CD4-positive, alpha-beta T cell treated with Interleukin-4 for 1 hour (primary cell): ENCODE measurements around the gene SCD5.

Experiments
- DNase-seq, 2 donors: peaks; one replicate each; pipeline ENCODE4 v3.0.0-alpha.2; 2020 to 2022

Gene SCD5

DNA sequence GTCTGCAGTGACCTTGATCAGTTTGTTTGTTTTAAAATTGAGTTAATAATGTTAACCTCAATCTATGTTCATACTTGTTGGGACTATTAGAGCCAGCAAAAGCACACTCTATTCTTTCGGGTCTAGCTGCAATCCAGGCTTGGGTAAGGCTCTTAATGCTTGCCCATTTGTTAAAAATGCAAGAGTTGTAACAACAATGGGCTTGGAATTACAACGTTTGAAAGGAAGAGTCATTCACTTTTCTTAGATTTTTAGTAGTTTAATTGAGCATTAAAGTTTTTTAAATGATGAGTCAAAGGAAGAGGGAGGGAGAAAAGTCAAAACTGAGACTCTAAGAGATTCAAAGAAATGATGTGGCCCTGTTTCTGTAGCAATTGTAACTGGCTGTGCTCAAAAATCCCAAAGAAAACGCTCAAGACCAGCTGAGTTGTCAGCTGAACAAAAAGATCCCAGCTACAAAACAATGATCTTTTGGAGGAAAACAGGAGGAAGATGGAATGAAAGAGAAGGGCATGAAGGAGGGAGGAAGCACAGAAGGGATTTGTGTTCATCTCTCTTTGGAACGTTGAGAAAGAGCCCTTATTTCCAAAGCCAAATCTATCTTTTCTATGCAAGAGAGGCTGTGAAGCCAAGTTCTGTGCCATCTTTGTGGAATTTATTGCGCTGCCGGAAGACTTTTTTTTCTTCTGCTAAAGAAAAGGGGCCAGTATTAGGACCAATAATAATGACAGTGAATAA lies 5.5 kb downstream of the SCD5 start:
- DNase-seq, result no peak

DNA sequence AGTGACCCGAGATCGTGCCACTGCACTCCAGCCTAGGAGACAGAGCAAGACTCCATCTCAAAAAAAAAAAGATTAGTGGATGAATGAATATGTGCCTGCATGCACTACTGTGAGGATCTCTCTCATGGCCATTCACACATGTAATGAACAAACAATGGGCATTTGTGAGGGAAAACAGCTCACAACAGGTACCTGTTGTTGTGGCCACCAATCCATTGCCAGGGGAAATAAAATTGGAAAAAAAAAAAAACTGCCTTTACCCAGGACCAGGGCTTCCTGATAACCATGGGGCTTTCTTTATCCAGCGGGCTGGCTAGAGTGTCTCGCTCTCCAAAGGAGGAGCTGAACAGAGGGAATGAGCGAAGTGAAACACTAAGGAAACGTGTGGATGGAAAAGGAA lies 7.4 kb downstream of the SCD5 start:
- no peak for DNase-seq

DNA sequence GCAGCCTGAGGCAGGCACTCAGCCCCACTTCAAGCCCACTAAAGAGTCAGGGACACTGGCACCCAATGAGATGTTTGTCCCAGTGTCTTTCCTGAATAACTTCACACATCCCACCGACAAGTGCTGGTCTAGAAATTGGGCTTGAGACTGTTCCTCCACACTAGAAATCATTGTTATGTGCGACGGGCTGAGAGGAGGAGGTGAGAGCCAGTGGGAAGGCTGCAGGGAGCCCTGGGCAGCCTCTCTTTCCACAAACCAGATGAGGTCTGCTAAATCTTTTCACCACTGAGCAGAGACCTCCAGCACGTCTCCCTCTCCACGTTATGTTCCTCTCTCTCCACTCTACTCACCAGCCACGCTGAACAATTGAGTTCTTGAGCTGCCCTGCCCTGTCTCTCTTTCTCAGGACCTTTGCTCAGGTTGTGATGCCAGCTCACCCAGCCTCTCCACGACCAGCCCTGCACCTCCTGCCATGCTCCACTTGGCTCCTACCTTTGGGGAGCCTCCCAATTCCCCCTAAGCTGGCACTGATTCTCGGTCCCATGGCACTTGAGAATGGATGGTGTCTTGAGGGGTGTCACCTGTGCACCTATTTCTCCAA lies 8.4 kb downstream of the SCD5 start:
- no peak for DNase-seq

DNA sequence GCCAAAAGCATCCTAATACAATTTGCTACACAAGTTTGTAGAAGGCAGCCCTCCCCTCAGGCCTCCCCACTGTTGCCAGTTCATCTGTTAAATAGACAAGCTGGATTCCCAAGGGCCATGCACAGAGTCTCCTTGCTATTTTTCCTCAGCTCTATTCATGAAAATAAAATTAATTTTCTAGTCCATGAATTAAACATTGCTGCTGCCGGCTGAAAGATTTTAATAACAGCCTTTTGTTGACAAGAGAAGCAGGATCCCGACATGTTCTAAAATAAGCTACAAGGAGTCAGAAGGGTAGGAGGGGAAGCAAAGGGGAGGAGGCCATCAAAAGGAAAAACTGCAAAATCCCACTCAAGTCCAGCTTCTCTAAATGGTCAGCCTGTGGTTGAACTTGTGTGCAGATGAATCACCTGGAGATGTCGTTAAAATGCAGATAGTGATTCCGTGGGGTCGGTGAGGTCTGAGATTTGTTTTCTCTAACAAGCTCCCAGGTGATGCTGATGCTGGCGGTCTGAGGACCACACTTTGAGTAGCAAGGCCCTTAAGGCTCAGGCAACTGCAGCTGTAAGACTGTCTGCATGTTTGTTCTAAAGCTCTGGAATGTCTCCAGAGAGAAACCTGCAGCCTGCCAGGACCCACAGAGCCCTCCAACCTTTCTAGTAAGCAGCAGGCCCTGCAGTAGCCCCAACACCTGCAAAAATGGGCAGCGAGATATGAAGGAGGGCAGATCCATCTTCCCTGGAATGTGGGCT lies 9.4 kb downstream of the SCD5 start:
- no peak for DNase-seq

DNA sequence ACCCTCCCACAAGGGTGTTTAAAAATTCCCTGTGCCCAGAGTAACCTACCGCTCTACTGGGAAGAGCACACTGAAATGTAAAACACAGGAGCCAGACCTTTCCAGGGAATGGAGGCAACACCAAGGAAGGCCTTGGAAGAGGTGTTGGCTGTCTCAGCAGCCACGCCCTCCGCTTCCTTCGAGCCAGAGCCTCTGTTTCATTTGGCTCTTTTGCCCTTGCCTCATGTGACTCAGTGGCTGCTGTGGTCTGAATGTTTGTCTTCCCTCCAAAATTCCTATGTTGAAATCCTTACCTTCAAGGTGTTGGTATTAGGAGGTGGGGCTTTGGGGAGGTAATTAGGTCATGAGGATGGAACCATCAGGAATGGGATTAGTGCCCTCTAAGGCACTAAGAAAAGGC lies 11.3 kb downstream of the SCD5 start:
- DNase-seq, result no peak

DNA sequence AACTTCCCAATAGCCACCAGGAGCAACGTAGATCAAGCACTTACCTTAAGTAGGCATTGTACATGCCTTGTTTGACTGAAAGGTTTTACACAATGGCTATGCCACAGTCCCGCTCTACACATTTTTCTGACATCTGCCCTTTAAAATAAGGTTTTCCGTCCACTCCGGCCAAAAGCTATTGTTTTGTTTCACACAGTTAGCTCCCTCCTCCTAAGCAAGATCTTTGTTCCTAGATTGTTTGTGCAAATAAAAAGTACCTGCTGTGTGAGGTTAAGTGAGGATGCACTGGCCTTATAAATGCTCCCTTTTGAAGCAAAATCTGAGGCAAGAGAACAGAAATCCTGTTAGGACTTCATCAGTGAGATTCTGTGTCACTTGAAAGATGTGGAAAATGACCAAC lies 11.8 kb downstream of the SCD5 start:
- no peak for DNase-seq

DNA sequence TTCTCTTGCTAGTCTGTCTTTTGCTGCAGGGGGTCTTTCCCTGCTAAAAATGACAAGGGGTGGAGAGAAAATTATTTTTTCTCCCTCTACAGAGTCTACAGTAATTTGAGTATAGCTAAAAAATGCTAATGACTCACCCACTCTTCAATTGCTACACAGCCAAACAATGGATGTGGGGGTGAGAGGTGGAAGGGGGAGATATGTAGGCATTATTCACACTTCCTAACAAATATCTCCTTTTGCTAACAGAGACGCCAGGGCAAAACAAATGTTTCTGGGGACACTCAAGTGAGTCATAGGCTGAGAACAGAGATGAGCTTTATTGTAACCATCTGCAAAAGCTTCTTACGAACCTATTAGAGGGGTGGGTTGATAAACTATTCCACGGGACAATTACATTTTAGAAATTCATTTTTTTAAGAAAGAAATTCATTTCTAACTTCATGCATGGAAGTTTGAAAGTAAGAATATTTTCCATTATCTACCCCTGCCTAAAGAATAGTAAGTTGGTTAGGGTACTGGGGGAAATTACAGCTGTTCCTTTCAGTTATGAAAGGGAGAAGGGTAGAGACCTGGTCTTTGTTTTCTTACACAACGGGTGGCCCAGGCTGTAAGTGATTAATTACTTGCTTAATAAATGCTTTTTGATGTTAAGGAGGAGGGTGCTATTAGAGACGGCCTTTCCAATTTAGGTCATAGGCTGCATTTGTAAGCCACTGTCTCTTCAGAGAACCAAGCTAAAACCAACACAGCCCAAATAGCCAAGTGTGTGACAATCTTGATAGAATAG lies 12.8 kb downstream of the SCD5 start:
- no peak for DNase-seq

DNA sequence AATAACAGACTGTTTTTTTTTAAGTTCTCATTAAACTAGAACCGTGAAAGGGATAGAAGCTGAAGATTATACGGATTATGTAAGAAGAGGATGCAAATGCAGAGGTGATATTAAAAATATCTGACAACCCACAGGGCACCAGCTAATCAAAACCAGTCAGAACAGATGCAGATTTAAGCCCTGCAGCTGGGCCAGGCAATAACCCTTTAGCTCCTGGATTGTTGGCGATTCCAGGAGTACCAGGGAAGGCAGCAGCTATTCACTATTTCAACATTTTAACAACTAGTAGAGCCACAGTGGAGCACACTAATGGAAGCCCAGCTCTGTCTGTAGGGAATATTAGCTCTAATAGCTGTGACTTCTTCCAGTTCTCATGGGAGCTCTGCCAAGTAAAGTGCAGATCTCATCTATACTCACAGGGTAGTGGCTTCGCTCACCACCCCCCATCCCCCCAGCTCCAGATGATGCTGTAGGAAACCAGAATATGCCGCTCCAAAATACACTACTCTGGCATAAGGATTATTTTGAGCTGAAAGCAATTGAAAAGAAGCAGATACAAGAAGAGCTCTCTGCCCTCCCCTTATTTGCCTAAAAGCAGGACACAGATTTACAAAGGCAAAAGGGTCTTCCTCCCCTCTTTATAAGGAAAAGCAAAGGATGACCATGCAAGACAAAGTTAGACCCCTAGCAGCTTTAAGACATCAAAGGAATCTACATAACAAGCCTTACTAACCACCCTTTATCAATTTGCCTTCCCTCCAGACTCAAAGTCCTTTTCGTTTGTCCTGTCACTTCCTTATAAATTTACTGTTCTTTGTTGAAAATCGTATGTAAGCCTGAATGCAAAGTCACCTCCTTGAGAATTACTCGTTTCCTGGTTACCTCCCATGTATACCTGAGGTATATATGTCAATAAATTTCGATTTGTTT lies 13.7 kb downstream of the SCD5 start:
- no peak for DNase-seq

DNA sequence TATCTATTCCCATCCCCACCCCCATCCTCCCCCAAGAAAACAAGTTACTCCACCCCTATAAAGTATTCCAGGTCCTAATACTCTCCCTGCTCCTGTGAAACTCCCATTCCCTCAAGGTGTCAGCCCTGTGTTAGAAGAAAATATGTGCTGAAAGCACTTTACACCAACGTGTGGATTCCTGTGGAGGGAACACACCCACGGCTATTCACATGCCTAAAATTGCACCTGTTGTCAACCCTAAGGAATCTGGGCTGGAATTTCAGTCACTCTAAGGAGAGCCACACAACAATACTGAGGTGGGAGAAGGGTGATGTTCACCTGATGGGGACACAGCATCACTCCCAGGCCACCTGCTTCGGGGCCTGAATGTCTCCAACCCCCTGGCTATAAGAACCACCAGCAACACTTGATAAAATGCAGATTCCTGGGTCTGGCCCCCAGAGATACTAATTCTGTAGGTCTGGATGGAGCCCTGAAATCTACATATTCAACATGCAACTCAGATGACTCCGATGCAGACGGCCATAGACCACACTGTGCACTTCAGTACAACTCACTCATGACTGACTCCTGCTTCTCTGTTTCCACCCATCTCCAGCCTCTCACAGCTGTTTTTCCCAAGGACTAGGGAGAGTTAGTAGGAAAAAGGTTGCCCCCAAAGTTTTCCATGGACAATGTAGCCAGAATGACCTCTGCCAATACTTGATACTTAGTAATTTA lies 15.8 kb downstream of the SCD5 start:
- DNase-seq, result no peak

DNA sequence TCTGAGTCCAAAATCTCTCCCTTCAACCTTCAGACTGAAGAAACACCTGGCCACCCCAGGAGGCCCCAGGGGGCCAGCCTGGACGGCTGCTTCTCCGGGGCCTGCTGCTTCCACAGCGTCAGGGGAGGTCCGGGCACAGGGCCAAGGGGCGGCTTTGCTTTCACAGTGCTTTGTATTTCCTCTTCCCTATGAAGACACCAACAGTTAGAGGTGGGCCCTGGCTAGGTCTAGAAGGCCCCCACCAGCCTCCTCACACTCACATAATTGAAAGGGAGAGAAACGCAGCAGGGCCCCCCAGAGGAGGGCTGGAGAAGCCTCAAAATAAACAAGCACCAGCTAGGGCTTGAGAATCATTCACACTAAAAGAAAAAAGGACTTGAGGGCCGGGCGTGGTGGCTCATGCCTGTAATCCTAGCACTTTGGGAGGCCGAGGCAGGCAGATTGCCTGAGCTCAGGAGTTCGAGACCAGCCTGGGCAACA lies 17.8 kb downstream of the SCD5 start:
- no peak for DNase-seq

DNA sequence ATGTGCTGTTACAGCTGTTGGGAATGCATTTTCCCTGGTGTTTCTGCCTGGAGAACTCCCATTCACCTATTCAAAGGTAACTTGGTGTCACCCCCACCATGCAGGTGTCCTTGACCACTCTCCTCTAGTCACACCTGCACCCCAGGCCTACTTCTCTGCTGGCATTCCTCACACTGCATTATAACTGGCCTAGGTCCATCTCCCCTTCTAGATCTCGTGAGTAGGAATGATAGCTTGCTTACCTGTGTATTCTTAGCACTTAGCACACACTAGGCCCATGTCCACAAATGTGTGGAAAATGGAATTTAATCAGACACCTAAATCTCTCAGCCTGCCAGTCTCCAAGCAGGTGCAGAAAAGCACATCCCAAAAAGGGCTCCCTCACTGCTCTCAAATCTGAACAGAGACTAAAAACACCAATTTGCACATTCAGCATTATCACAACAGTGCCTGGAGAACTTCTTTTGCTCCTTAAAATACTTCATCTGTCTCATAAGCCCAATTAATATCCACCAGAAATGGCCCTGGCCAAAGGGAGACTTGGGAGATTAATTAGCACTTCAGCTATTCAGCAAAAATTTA lies 18.3 kb downstream of the SCD5 start:
- no peak for DNase-seq

GRCh38 chr4:82779032-82779431 lies 19.6 kb downstream of the SCD5 start:
- DNase-seq, result no peak

DNA sequence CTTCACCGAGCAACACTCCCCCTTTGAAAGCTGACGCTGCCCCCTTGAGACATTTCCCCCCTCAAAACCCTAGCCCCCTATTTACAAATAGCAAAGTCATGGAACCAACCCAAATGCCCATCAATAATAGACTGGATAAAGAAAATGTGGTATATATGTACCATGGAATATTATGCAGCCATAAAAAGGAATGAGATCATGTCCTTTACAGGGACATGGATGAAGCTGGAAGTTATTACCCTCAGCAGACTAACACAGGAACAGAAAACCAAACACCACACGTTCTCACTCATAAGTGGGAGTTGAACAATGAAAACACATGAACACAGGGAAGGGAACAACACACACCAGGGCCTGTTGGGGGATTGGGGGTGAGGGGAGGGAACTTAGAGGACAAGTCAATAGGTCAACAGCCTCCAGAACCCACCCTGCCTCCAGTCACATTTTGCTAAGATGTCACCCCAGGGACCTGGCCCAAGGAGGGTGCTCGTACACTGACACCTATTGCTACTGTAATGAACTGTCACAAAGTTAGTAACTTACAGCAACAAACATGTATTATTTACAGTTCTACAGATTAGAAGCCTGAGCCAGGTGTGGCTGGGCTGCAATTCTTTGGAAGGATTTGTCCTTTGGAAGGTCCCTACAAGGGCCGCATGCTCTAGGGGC lies 20.6 kb downstream of the SCD5 start:
- no peak for DNase-seq

DNA sequence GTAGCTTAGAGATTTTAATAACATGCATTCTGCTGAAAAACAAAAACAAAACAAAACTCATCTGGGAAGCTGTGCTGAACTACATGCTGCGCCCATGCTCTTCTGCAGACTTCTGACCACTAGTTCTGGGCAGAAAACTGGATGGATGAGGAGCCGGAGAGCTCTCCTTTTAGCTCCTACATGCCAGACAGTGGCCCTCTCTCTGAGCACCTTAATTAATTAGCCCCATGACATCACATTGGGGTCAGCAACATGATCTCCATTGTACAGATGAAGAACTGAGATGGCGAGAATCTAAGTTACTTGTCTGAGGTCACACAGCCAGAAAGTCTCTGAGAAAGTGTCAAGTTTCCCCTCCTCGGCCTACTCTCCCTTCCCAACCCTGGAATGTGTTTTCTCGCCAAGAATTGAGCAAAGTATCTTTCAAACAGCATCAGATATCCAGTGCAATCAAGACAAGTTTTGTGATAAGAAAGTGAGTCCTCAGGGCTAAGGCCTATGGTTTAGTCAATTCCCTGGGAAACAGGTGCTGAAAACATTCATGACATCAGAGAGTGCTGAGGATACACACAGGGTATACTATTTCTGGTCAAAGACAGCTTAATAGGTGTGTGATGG lies 21.6 kb downstream of the SCD5 start:
- DNase-seq, result no peak

GRCh38 chr4:82775243-82775642 lies 23.4 kb downstream of the SCD5 start:
- DNase-seq, result no peak

GRCh38 chr4:82774711-82775171 lies 23.9 kb downstream of the SCD5 start:
- DNase-seq, result no peak

GRCh38 chr4:82773057-82773456 lies 25.5 kb downstream of the SCD5 start:
- no peak for DNase-seq

DNA sequence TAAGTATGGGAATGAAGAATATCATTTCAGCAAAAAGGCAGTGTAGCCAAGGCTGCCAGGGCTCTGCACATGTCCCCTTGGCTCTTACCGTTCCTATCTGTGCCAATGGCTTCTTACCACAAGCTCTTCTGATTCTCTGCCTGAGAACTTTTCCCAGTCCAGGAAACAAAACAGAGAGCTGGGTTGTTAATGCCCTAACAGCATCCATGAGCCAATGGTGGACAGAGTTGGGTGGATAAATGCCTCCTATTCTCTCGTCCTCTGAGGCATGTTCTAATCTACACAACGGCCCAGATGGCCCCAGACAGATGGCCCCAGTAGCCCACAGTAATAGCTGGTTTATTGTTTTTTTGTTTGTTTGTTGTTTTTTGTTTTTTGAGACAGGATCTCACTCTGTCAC lies 28.0 kb downstream of the SCD5 start:
- DNase-seq, result no peak

DNA sequence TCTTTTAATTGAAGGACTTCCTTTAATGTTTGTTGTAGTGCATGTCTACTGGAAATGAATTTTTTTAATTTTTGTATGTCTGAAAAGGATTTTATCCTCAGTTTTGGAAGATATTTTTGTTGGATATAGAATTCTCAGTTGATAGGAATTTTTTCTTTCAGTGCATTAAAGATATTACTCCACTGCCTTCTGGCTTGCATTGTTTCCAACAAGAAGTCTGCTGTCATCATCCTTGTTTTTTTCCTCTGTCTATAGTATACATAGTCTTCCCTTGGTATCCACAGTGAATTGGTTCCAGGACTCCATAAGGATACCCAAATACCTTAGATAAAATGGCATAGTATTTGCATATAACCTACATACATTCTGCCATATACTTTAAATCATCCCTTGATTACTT lies 33.5 kb downstream of the SCD5 start:
- no peak for DNase-seq

GRCh38 chr4:82761229-82761628 lies 37.4 kb downstream of the SCD5 start:
- no peak for DNase-seq
